ENCODE data around the gene TAAR1. TPM values are rescaled to one million over a fixed set of nuclear protein-coding genes. Genes with fewer than 3 reads are reported as not detected.
"Not testable (repeated sequence)": the region's sequence is repeated elsewhere in the genome, so short reads cannot be mapped to it uniquely, and the experiment has no call there.

TAAR1 gene
- total and polyA plus RNA-seq, 10 of the 15 experiments (the other 5 are each of a cell fraction or from before 2014, with no cell fraction given): not detected

DNA sequence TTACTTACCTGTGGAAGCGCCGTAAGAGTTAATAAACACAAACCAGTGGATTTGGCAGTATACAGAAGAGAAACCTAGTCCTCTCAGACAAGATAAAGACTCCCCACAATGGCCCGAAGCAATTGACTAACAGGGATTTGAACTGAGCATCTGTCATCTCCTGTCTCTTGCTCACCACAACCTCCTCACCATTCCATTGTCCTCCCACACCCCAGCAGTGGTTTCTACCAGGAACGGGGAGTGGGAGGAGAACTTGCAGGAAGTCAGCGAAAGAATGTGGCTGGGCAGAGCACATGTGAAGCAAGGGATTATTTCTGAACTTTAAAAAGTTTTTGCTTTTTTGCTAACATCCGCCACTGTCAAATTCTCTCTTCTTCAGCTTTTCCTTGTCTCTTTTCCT is 24.6 kb upstream of the TAAR1 start (continued):
- TF ChIP-seq, protein P1, sequence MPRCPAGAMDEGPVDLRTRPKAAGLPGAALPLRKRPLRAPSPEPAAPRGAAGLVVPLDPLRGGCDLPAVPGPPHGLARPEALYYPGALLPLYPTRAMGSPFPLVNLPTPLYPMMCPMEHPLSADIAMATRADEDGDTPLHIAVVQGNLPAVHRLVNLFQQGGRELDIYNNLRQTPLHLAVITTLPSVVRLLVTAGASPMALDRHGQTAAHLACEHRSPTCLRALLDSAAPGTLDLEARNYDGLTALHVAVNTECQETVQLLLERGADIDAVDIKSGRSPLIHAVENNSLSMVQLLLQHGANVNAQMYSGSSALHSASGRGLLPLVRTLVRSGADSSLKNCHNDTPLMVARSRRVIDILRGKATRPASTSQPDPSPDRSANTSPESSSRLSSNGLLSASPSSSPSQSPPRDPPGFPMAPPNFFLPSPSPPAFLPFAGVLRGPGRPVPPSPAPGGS (IDR thresholded peaks at IDR 0.05; ENCODE audit: borderline replicate concordance, insufficient read depth, low read depth, low read length, poor library complexity, severe bottlenecking): no peak
- TF ChIP-seq FOS (IDR thresholded peaks at IDR 0.05; ENCODE audit: borderline replicate concordance, extremely low read depth, insufficient read length): no peak

DNA sequence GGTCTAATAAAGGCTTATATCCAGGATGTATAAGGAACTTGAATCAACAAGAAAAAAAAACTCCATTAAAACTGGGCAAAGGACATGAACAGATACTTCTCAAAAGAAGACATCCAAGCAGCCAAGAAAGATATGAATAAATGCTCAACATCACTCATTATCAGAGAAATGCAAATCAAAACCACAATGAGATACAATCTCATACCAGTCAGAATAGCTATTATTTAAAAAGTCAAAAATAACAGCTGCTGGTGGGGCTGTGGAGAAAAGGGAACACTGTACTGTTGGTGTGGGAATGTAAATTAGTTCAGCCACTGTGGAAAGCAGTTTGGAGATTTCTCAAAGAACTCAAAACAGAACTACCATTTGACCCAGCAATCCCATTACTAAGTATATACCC is 20.1 kb upstream of the TAAR1 start:
- H3K4me1 ChIP-seq (ENCODE audit: control insufficient read depth, insufficient read depth, low read length); H3K9me3 ChIP-seq (replicated peaks; ENCODE audit: control insufficient read depth, insufficient read depth, low read length); DNase-seq (ENCODE audit: low read depth, low spot score); RAD21 ChIA-PET (ENCODE audit: unreplicated experiment); H3K79me2 ChIP-seq (ENCODE audit: control insufficient read depth, insufficient read depth, low read length); H2AFZ ChIP-seq (ENCODE audit: control insufficient read depth, low read depth, low read length); in situ Hi-C loops (cut with MboI); H3K27ac ChIP-seq (ENCODE audit: control insufficient read depth, insufficient read depth); H3K4me2 ChIP-seq (ENCODE audit: control insufficient read depth, insufficient read depth); ATAC-seq; H3K4me3 ChIP-seq; FAIRE-seq; H3K9ac ChIP-seq (ENCODE audit: control insufficient read depth, insufficient read depth, low read length); H4K20me1 ChIP-seq (ENCODE audit: control insufficient read depth, insufficient read depth); BruUV-seq (replicated peaks); POLR2A ChIA-PET; H3K36me3 ChIP-seq (ENCODE audit: control insufficient read depth in 2 of 2, insufficient read depth in 2 of 2, low read length in 1 of 2); H3K27me3 ChIP-seq (replicated peaks in 1 of 2; ENCODE audit: control insufficient read depth in 2 of 2, insufficient read depth in 2 of 2, low read length in 1 of 2): not testable (repeated sequence)
- intact Hi-C loops (cut with micrococcal nuclease; ENCODE audit: unreplicated experiment): loop anchor here (10.0 kb wide), 1 partner anchor 276 kb away; no protein-coding TSS in a partner anchor
- ChIA-PET CTCF (interaction anchor here (1.7 kb wide), 1 partner anchor 9 kb away, joined by 9 read pairs; no protein-coding TSS in a partner anchor), SMC1A (ENCODE audit: uncharacterized antibody, unreplicated experiment) (interaction anchor here (3.1 kb wide), 1 partner anchor 10 kb away, joined by 13 read pairs; no protein-coding TSS in a partner anchor)

DNA sequence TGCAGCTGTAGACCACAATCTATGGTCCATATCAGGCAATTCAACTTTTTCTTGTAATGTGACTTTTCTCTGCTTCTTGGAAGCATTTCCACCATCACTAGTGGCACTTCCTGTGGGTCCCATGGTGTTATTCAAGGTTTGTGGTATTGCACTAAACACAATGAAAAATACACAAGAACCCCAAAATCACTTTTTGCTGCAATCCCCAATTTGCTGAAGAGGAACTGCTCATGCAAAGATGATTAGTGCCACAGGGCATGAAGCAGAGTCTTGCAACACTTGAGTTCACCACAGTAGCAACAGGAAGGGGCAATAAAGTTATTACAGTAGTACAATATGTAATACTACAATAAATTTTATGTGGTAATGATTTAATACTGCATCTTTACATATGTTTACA is 16.8 kb upstream of the TAAR1 start:
- DNase-seq (ENCODE audit: low read depth, low spot score) (no peak), ATAC-seq (no peak), FAIRE-seq (no peak)
- H3K4me3 ChIP-seq: no peak overlapping the region
- H3K4me1 ChIP-seq (ENCODE audit: control insufficient read depth, insufficient read depth, low read length): no peaks in the 10 kb centered on the region
- no peaks in the 10 kb centered on the region for H3K36me3 ChIP-seq (ENCODE audit: control insufficient read depth in 2 of 2, insufficient read depth in 2 of 2, low read length in 1 of 2)
- ChIA-PET POLR2A (no interaction called here), RAD21 (ENCODE audit: unreplicated experiment) (no interaction called here), CTCF (no interaction called here), SMC1A (ENCODE audit: uncharacterized antibody, unreplicated experiment) (no interaction called here)
- in situ Hi-C loops (cut with MboI) (no loop called here), intact Hi-C loops (cut with micrococcal nuclease; ENCODE audit: unreplicated experiment) (loop anchor here (10.0 kb wide), 1 partner anchor 279 kb away; no protein-coding TSS in a partner anchor)
- no TSS peak for BruUV-seq (replicated peaks)
- H3K9me3 ChIP-seq (replicated peaks; ENCODE audit: control insufficient read depth, insufficient read depth, low read length): no peaks in the 10 kb centered on the region
- no peaks in the 10 kb centered on the region for H3K79me2 ChIP-seq (ENCODE audit: control insufficient read depth, insufficient read depth, low read length)
- H3K27me3 ChIP-seq (replicated peaks in 1 of 2; ENCODE audit: control insufficient read depth in 2 of 2, insufficient read depth in 2 of 2, low read length in 1 of 2): no peaks in the 10 kb centered on the region
- H3K4me2 ChIP-seq (ENCODE audit: control insufficient read depth, insufficient read depth): no peak overlapping the region
- H2AFZ ChIP-seq (ENCODE audit: control insufficient read depth, low read depth, low read length): no peak overlapping the region
- no peak overlapping the region for H3K9ac ChIP-seq (ENCODE audit: control insufficient read depth, insufficient read depth, low read length)
- H4K20me1 ChIP-seq (ENCODE audit: control insufficient read depth, insufficient read depth): no peaks in the 10 kb centered on the region
- no peak overlapping the region for H3K27ac ChIP-seq (ENCODE audit: control insufficient read depth, insufficient read depth)
- no peak for TF ChIP-seq STAT3 (IDR thresholded peaks at IDR 0.05; ENCODE audit: low read depth, low read length)
- no peak for TF ChIP-seq TCF3 (IDR thresholded peaks at IDR 0.05; ENCODE audit: borderline replicate concordance, insufficient read depth, low read depth, low read length)
- TF ChIP-seq, protein P2, sequence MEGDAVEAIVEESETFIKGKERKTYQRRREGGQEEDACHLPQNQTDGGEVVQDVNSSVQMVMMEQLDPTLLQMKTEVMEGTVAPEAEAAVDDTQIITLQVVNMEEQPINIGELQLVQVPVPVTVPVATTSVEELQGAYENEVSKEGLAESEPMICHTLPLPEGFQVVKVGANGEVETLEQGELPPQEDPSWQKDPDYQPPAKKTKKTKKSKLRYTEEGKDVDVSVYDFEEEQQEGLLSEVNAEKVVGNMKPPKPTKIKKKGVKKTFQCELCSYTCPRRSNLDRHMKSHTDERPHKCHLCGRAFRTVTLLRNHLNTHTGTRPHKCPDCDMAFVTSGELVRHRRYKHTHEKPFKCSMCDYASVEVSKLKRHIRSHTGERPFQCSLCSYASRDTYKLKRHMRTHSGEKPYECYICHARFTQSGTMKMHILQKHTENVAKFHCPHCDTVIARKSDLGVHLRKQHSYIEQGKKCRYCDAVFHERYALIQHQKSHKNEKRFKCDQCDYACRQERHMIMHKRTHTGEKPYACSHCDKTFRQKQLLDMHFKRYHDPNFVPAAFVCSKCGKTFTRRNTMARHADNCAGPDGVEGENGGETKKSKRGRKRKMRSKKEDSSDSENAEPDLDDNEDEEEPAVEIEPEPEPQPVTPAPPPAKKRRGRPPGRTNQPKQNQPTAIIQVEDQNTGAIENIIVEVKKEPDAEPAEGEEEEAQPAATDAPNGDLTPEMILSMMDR (IDR thresholded peaks at IDR 0.05 in 2 of 3, conservative IDR thresholded peaks at IDR 0.05 in 1 of 3; ENCODE audit: control insufficient read depth in 2 of 3, extremely low read depth in 1 of 3, insufficient read depth in 1 of 3, low read depth in 3 of 3, low read length in 3 of 3): no peak
- no peak for TF ChIP-seq LARP7 (IDR thresholded peaks at IDR 0.05)
- TF ChIP-seq FOXK2 (IDR thresholded peaks at IDR 0.05): no peak
- no peak for TF ChIP-seq CHD4 (IDR thresholded peaks at IDR 0.05)
- TF ChIP-seq MEF2B (IDR thresholded peaks at IDR 0.05; ENCODE audit: partially characterized antibody, poor library complexity, severe bottlenecking): no peak
- no peak for TF ChIP-seq BRCA1 (IDR thresholded peaks at IDR 0.05; ENCODE audit: low read depth, low read length)
- TF ChIP-seq ASH2L (IDR thresholded peaks at IDR 0.05; ENCODE audit: borderline replicate concordance, low read depth): no peak
- no peak for TF ChIP-seq SIX5 (IDR thresholded peaks at IDR 0.05; ENCODE audit: low read depth, low read length, severe bottlenecking)
